NCI-H2081 treated with DMSO at 0.1 percent for 48 hours (cell line): ENCODE measurements around the gene STX10.

Source experiments
- DNase-seq: peaks from one replicate; lab custom pipeline; 2025; lab: John Stamatoyannopoulos, UW

The STX10 gene

DNA sequence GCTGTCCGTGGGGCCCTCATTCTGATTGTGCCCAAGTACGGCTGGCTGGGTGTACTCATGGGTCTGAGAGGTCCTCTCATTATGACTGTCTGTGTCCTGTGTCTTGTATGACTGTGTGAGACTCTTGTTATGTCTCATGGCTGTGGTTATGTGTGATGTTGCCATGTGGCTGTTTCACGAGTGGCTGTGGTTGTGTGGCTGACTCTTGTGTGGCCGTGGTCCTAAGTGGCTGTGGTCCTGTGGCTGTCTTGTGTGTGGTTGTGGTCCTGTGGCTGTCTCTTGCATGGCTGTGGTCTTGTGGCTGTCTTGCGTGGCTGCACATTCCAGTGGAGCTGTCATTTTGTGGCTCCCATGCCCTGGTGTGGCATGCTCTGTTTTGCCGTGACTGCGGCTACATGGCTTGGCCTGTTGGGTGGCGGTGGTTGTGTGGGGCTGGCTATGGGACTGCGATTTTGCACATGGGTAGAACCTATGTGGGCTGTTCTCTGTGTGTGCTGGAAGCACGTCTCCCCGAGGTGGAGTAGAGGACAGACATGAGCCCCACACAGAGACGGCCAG, 50.1 kb downstream of the STX10 start:
- no peak for DNase-seq

DNA sequence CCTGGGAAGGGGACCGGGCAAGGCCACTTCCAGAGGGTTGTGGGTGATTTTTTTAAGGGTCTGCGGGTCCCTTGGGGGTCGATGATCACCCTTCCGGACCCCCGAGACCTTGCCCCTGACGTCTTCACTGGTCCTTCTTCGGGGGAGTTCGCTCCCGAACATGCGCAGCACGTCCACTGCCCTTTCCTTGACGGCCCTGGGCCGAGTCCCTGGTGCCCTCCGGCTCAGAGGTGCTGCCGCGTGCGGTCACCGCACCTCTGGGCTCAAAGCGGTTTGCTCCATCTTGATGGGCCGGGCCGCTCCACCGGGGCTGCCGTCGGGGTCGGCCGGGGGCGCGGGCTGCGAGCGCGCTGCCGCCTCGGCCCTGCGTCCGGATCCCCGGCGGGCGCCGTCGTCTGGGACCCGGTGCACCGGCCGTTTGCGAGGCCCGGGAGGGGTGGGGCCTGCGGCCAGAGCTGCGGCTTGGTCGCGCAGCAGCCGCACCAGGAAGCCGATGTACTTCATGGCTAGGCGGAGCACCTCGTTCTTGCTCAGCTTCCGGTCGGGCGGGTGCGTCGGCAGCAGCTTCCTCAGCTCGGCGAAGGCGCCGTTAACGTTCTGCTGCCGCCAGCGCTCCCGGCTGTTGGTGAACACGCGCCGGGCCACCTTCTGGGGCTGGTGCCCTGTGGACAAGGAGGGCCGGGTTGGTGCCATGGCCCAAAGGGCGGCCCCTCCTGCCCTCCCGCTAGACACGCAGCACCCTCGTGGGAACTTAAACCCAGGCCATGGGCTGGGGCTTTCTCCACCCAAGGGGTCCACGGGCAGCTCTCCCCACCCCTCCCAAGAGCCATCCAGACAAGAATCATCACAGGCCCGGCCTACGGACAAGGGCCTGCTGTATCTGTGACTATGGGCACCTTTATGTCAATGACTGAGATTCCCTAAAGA, 50.8 kb downstream of the STX10 start:
- DNase-seq: no peak

DNA sequence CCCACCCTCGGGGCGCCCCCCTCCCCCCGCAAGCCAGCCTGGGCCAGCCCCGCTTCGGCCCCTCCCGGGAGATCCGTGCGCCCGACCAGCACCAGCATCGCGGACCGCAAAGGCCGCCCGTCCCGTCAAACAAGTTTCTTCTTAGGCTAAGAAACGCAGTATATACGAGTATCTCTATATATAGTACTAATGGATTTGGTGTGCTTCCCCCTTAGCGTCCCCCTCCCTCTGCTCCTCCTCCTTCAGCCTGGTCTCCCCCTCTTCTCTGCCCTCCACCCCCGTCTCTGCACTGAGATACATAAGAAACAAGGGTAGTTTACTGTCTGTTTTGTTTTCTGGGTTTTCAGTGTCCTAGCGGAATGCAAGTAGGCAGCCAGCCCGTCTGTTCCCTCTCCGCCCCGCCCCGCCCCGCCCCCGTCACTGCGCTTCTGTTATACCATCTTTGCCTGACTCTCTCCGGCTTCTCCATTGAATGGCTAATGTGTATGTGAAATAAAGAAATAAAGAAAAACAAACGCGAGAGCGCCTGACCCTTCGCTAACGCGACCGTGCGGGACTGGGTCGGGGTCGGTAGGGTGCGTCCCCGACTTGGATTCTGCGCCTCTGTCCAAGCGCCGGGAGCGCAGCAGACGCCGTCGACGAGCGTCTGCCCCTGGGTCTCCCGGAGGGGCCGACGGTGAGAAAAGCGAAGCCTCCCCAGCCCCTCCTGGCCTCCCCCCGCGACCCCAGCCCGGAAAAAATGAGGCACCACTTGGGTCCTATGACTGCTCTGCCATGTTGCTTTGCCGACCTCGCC, 51.7 kb downstream of the STX10 start:
- DNase-seq: no peak

DNA sequence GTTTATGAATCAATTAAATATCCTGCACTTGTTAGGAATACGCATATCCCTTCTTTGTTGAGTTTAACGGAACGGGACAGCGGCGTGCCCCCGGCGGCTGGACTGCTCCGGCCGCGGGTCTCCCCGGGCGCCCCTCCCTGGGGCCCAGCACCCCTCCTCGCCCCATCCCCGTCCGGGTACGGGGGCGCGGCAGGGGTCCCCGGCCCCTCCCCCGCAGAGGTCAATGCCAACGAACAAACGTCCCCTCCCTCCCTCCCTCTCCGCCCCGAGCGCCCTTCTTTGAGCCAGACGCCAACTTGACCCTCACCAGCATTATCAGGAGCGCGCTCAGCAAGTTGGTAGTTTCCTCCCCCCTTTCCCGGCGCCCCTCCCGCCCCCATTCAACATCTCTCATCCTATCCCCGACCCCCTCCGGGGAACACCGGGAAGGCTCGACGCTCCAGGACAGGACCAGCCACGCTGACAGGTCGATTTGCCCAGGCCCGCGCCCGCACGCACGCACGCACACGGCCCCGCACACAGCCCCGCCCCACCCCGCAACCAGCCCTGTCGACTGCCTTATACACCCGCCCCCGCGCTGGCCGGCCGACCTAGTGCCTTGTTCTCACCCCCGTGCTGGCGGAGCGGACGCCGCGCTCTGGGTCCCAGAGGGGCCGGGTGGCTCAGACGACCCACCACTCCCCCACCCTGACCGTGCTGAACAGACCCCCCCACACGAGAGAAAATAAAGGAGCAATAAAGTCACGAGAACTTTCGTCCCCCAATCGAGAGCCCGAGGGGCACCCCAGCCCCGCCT, 52.5 kb downstream of the STX10 start:
- DNase-seq: no peak

DNA sequence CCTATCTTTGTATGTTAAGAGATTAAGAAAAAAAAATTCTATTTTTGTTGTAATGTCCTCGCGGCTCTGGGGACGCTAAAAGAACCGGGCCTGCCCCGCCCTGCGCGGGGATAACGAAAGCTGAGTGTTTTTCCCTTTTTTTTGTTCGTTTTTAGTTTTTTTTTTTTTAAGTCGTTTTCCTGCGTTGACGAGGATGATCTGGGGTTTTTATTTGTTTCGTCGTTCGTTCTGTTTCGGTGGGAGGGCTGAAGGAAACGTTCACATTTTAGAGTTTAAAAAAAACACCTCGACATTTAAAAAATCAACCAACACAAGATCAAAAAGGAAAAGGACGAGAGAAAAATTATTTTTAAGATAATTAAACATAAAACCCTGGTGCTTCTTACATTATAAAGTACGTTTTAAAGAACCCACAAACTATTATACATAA, 53.1 kb downstream of the STX10 start:
- no peak for DNase-seq

DNA sequence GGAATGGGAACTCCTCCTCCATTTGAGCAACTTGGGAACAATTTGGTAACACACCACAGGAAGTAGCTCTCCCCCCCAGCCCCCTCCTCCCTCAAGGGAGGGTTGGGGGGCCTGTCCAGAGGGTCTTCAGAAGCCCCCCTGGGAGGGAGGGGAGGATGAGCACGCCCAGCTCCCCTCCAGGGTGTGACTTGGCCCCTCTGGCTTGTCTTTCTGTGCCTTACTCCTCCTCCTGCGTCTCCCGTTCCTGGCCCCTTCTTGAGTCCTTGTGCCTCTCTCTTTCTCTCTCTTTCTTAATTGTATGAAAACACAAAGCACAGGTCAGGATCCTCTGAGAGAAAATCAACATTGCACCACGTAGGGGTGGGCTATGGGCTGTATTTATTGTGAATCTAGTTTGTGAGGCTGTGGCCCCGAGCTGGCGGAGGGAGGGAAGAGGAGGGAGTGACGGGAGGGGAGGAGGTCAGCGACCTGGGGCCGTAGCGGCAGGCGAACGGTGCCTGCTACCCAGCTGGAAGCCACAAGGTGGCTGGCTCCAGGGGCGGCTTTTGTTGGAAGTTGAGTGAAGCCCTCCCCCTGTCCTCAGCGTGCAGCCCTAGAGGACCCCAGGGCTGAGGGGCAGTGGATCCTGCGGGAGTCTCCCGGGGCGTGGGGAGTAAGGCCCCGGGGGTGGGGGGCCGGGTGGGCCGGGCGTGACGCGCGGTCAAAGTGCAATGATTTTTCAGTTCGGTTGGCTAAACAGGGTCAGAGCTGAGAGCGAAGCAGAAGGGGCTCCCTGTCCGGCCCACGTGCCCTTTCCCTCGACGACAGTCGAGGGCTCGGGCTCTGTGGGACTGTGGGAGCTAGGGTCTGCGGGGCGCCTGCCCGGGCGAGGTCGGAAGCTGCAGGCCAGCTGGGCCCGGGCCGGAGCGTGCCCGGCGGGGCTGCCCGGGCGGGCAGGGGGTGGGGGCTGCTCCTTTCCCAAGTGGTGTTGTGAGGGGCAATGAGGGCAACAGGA, 53.9 kb downstream of the STX10 start:
- DNase-seq: no peak

DNA sequence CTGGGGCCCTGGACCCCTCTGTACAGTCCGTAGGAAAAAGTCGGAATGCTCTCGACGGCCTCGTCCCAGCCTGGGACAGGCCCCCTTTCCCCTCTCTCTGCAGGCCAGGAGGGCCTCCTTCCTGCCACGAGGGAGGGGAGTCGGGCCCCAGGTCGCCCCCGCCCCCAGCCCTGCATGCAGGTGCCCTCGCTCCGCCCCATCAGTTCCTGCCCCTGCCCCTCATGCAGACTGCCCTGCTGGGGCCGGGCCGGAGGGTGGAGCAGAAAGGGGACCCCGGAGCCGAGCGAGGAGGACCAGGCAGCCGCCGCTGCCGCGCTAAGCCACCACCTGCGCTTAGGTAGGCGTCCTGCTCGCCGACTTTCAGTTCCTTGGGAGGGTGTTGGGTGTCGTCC, 54.8 kb downstream of the STX10 start:
- DNase-seq: no peak

DNA sequence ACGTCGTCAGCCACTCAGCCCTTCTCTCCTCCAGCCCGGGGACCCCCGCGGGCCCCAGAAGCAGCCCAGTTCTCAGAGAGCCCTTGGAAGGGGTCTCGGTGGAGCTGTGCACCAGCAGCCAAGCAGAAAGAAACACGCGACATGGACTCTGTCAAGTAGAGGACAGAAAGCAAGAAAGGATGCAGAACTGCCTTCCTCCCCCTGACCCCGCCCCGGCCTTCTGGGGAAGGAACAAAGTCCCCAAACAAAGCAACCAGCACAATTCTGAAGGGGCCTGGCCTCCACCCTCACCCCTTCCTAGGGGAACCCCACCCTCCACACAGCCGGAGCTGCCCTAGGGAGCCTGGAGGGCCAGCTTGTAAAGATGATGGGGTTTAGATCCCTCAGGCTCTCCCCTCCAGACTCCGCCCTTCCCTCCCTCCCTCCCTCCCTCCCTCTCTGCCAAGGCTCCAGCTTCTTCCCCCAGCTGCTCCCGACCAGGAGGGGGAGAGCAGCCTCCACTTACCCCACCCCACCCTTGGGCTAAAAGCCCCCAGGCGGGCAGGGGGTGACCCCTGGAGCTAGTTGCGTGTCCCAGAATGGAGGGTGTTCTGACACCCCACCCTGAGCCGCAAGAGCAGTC, 55.3 kb downstream of the STX10 start:
- no peak for DNase-seq

DNA sequence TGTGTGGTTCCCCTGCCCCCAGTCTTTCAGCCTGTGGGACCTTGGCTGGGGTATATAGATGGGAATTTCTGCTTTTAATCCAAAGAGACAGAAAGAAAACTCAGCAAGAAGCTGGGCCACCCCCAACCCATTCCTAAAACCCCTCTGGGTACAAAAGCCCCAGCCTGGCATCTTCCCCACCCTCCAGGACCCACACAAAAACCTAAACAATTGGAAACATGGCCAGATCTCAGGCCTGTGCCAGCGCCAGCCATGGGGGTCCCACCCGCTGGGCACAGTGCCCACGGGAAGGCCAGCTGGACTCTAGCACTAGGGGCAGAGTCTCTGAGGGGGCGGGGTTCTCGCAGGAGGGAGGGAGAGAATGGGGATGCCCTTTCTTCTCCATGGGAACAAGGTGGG, 56.1 kb downstream of the STX10 start:
- DNase-seq: no peak
